Naive thymus-derived CD8-positive, alpha-beta T cell (primary cell): ENCODE results near the gene KCNMB3. TPM values are rescaled to one million over a fixed set of nuclear protein-coding genes. Genes with fewer than 3 reads are reported as not detected.
A peak's percentile ranks its signal among the peaks of the same experiment; 100 is the strongest.
"Not testable (repeated sequence)": the region's sequence is repeated elsewhere in the genome, so short reads cannot be mapped to it uniquely, and the experiment has no call there.

ENCODE experiments used
- ATAC-seq, 2 donors: fragments of 150-1000 bp; cut with Tn5 transposase in 1 of 2; sonication (Bioruptor Pico), chemical (Tn5 transposase) in 1 of 2; 1 replicate in 1 of 2; 2 replicates in 1 of 2; pipeline ENCODE4 v1.10.0; 2021; ENCODE audit warnings: mild to moderate bottlenecking in 2 of 2, moderate library complexity in 2 of 2
- POLR2A ChIA-PET: fragments of 350-600 bp; sonication (Branson Sonifier 250); formaldehyde crosslinking; loops from one replicate; lab custom pipeline; 2021; ENCODE audit warnings: antibody characterized with exemption; lab: Charles Lee
- DNase-seq, 10 donors: peaks; one replicate each; pipeline versions ENCODE4 v3.0.0 to v3.0.0-alpha.2; 2020 to 2022
- H3K27ac Mint-ChIP-seq, 10 donors: one replicate each; pipeline ENCODE4 v1.8.0; 2020 to 2022; ENCODE audit warnings: mild to moderate bottlenecking in 10 of 10, mixed read lengths in 10 of 10, moderate library complexity in 4 of 10, inconsistent platforms in 1 of 10
- H3K27me3 Mint-ChIP-seq, 5 donors: one replicate each; pipeline ENCODE4 v1.8.0; 2021 to 2022; ENCODE audit warnings: mixed read lengths in 5 of 5
- H3K36me3 Mint-ChIP-seq, 3 donors: one replicate each; pipeline ENCODE4 v1.8.0; 2020 to 2022; ENCODE audit warnings: mixed read lengths in 3 of 3, mild to moderate bottlenecking in 2 of 3, inconsistent platforms in 1 of 3
- H3K4me1 Mint-ChIP-seq, 4 donors: one replicate each; pipeline ENCODE4 v1.8.0; 2021 to 2022; ENCODE audit warnings: mixed read lengths in 4 of 4
- H3K4me3 Mint-ChIP-seq, 10 donors: one replicate each; pipeline ENCODE4 v1.8.0; 2020 to 2022; ENCODE audit warnings: mild to moderate bottlenecking in 10 of 10, mixed read lengths in 10 of 10, moderate library complexity in 6 of 10, inconsistent platforms in 1 of 10
- H3K9me3 Mint-ChIP-seq, 9 donors: one replicate each; pipeline ENCODE4 v1.8.0; 2020 to 2022; ENCODE audit warnings: mixed read lengths in 9 of 9, mild to moderate bottlenecking in 3 of 9, inconsistent platforms in 1 of 9, moderate library complexity in 1 of 9
- polyA plus RNA-seq, 3 donors: library from polyadenylated mRNA; unstranded; fragments of 300-500 nt; fragmentation: Illumina TruSeq; gene quantifications; one replicate each; pipeline ENCODE4 v1.2.3, GENCODE V29; 2021
- total RNA-seq, 8 experiments: library from RNA in 2 of 8; stranded (reverse) in 2 of 8; gene quantifications; one replicate each; pipeline ENCODE4 v1.2.3 and lab custom pipeline; 2021 to 2026

KCNMB3 gene
- total and polyA plus RNA-seq, 5 experiments from 2014 or later: 0.19 to 2.4 (median 0.55) TPM

DNA sequence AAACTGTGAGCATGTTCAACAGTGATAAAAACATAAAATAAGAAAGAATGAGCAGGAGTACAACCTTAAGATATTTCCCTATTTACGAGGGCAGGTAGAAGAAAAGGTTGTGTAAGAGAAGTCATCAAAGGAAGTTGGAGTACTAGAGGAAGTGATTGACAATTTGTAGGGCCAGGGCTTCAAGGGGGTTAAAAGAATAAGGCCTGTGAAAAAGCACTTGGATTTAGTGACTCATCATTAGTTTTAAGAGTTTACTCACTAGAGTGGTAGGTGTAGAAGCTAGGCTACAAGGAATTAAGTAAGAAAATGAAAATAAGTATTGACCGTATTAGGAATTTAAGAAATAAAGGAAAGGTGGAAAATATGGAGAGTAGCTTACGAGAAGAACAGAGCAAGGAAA lies 23.6 kb downstream of the KCNMB3 start:
- Mint-ChIP-seq H3K9me3 (no peaks in the 10 kb centered on the region), H3K27me3 (no peaks in the 10 kb centered on the region), H3K27ac (peak overlapping the region in 6 of 10 donors; percentile 1 to 56 (median 6)), H3K4me3 (no peak overlapping the region), H3K4me1 (no peaks in the 10 kb centered on the region), H3K36me3 (peaks cover 0 to 75% (median 19%) of the 10 kb centered on the region in 3 donors)
- POLR2A ChIA-PET: interaction anchor here (0.6 kb wide), 1 partner anchor 89 kb away, joined by 4 read pairs; no protein-coding TSS in a partner anchor
- ATAC-seq: no peak
- DNase-seq: no peak

DNA sequence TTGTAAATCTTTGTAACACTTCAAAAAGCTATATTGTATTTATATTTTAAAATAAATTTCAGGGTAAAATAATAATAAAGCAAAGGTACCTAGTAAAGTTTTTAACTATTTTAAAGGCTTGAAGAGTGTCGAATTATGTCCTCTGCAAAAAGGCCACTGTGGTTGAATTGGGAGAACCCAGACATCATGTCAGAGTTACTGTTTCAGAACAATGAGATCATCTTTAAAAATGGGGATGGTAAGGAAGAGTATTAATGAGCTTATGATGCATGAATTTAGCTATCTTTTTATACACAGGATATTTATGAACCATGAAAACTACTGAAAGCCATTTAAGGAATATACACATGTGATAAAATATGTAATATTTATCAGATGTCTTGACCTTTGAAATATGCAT lies 26.3 kb downstream of the KCNMB3 start:
- peaks cover 4 to 71% (median 10%) of the 10 kb centered on the region in 3 donors for H3K36me3 Mint-ChIP-seq
- no peak overlapping the region for H3K27ac Mint-ChIP-seq
- ATAC-seq: no peak
- H3K4me3 Mint-ChIP-seq: no peak overlapping the region
- no peaks in the 10 kb centered on the region for H3K4me1 Mint-ChIP-seq
- H3K27me3 Mint-ChIP-seq: no peaks in the 10 kb centered on the region
- no peaks in the 10 kb centered on the region for H3K9me3 Mint-ChIP-seq
- no peak for DNase-seq
- POLR2A ChIA-PET: no interaction called here

DNA sequence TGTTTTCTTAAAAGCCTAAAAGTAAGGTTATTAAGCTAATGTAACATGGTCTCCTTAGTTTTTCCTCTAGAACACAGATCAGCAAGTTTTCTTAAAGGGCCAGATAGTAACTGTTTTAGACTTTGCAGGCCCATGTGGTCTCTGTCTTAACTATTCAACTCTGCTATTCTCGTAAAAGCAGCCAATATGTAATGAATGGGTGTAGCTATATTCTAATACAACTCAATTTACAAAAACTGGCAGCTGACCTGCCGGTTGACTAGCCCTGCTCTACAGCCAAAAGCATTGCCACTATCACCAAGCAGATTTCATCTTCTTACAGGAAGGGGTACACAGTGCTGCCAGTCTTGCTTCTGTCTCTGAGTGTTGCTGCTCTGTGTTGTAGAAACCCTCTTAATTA lies 27.4 kb downstream of the KCNMB3 start:
- Mint-ChIP-seq H3K27me3 (no peaks in the 10 kb centered on the region), H3K4me1 (no peaks in the 10 kb centered on the region), H3K4me3 (no peak overlapping the region), H3K36me3 (peaks cover 4 to 71% (median 10%) of the 10 kb centered on the region in 3 donors), H3K27ac (peak overlapping the region in 4 of 10 donors; percentile 1 to 59 (median 20)), H3K9me3 (no peaks in the 10 kb centered on the region)
- no peak for DNase-seq
- ATAC-seq: no peak
- POLR2A ChIA-PET: no interaction called here

DNA sequence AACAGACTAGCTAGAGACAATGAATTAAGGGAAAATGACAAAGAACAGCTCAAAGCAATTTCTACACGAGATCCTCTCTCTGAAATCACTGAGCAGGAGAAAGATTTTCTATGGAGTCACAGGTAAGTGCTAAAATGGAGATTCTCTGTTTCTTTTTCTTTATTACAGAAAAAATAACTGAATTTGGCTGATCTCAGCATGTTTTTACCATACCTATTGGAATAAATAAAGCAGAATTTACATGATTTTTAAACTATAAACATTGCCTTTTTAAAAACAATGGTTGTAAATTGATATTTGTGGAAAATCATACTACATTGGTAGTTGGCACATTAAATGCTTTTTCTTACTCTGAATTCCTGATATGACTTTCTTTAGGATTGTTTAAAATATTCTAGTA lies 32.7 kb downstream of the KCNMB3 start:
- H3K27ac Mint-ChIP-seq, ATAC-seq, H3K27me3 Mint-ChIP-seq, H3K4me3 Mint-ChIP-seq, POLR2A ChIA-PET, H3K4me1 Mint-ChIP-seq, DNase-seq, H3K9me3 Mint-ChIP-seq: not testable (repeated sequence)
- peaks cover 4 to 52% (median 6%) of the 10 kb centered on the region in 3 donors for H3K36me3 Mint-ChIP-seq

DNA sequence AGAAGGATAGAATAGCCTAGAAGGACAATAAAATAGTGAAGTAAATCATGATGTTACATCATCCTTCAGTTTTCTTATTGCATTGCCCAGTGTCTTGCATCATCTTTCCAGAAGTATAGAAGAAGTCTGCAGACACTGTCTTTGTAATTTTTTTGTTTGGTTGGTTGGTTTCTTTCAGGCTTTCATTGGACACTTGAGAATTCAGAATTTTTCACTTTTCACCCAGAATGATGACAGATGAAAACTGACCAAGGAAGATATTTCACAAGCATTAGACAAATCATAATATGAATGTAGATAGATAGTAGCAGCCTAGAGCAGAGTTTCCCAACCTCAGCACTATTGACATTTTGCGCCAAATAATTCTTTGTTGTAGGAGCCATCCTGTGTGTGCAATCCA lies 35.4 kb downstream of the KCNMB3 start:
- H3K36me3 Mint-ChIP-seq: peaks cover 0 to 40% (median 2%) of the 10 kb centered on the region in 3 donors
- DNase-seq, H3K4me3 Mint-ChIP-seq, ATAC-seq, H3K27ac Mint-ChIP-seq, H3K9me3 Mint-ChIP-seq, H3K4me1 Mint-ChIP-seq, H3K27me3 Mint-ChIP-seq, POLR2A ChIA-PET: not testable (repeated sequence)

DNA sequence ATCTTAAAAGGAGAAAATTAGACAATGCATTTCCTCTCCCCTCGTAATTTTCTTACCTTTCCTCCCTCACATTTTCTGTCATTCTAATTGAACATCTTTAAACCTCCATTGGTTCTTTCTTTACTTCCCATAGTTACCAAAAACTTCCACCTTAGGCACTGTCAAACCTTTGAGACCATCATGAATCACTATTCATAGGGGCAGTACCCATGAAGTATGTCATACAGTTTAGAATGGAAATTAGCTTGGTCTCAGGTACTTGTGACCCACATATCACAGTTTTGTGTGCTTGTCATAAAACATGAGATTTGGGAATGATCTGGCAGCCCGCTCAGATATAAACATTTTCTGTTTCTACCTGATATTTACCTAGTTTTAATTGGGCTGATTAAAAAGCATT lies 50.1 kb downstream of the KCNMB3 start:
- POLR2A ChIA-PET: no interaction called here
- Mint-ChIP-seq H3K4me3 (no peak overlapping the region), H3K27me3 (no peaks in the 10 kb centered on the region), H3K27ac (peak overlapping the region in 5 of 10 donors; percentile 2 to 51 (median 14)), H3K9me3 (no peaks in the 10 kb centered on the region), H3K4me1 (peaks cover 14 to 26% (median 21%) of the 10 kb centered on the region in 4 donors), H3K36me3 (peaks cover 5 to 53% (median 16%) of the 10 kb centered on the region in 3 donors)
- ATAC-seq: no peak
- DNase-seq: no peak

DNA sequence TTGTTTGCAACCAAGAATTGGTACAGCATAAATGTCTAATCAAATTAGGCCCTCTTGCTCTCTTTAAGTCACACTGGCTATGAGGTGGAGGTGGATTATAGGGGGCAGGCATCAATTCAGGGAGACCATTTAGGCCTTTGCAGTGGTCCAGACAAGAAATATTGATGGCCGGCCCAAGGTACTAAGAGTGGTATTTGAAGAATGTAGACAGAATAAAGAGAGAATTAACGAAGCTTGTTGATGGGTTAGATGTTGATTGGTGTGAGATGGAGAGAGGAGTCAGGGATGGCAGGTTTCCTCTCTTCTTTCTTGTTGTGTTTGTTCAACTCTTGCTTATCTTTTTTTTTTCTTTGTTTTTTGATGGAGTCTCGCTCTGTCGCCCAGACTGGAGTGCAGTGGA lies 54.2 kb downstream of the KCNMB3 start:
- no peaks in the 10 kb centered on the region for H3K9me3 Mint-ChIP-seq
- H3K36me3 Mint-ChIP-seq: peaks cover 5 to 25% (median 7%) of the 10 kb centered on the region in 3 donors
- POLR2A ChIA-PET: interaction anchor here (1.2 kb wide), 1 partner anchor 49 kb away, joined by 3 read pairs; the partner anchor contains the start of gene PIK3CA
- ATAC-seq: no peak
- peak overlapping the region in 1 of 10 donors; percentile 6 for H3K4me3 Mint-ChIP-seq
- no peaks in the 10 kb centered on the region for H3K27me3 Mint-ChIP-seq
- H3K4me1 Mint-ChIP-seq: peaks cover 29 to 59% (median 49%) of the 10 kb centered on the region in 4 donors
- H3K27ac Mint-ChIP-seq: peak overlapping the region in 8 of 10 donors; percentile 7 to 74 (median 52)
- no peak for DNase-seq

DNA sequence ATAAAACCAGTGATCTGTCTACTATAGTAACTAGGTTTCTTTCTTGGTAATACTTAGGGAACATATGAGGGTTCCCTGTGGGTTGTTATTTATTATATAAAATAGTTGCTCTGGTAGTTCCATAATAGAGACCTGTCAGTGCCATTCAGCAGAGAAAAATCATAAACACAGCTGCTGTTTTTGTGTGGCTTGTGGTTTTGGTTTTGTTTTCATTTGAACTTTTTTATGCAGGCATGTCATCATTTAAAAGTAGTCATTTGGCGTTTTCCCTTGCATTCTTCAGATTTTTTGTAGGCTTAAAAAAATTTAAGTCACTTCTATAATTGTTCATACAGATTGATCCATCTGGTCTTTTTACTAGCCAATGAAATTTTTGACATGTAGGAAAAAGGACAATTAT lies 54.8 kb downstream of the KCNMB3 start:
- H3K36me3 Mint-ChIP-seq: peaks cover 5 to 20% (median 7%) of the 10 kb centered on the region in 3 donors
- H3K27me3 Mint-ChIP-seq: no peaks in the 10 kb centered on the region
- peak overlapping the region in 5 of 10 donors; percentile 12 to 58 (median 34) for H3K27ac Mint-ChIP-seq
- H3K9me3 Mint-ChIP-seq: no peaks in the 10 kb centered on the region
- peaks cover 29 to 61% (median 52%) of the 10 kb centered on the region in 4 donors for H3K4me1 Mint-ChIP-seq
- peak overlapping the region in 4 of 10 donors; percentile 6 to 70 (median 24) for H3K4me3 Mint-ChIP-seq
- peak in 5 of 10 donors; percentile 19 to 72 (median 52) for DNase-seq
- peak; percentile 84 to 85 for ATAC-seq
- POLR2A ChIA-PET: interaction anchor here (1.2 kb wide), 1 partner anchor 48 kb away, joined by 3 read pairs; the partner anchor contains the start of gene PIK3CA

DNA sequence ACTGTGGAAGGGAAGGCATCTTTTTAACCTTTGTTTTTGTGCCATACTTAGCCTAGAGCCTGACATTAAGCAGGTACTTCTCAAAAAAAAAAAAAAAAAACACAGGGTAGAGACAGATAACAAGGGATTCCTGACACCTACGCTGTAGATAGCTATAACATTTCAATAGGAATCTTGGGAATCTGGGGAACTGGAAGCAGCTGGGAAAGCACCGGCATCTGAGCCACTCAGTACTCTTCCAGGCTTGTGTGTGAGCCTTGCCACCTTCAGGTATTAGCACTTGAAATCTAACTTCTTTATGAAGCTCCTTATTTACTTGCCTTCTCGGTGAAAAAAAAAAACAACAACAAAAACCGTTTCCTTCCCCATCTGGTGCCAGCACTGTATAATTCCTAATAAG lies 56.0 kb downstream of the KCNMB3 start:
- ATAC-seq (no peak), DNase-seq (no peak)
- Mint-ChIP-seq H3K9me3 (no peaks in the 10 kb centered on the region), H3K27ac (peak overlapping the region in 7 of 10 donors; percentile 3 to 64 (median 54)), H3K4me1 (peaks cover 30 to 72% (median 63%) of the 10 kb centered on the region in 4 donors), H3K36me3 (peaks cover 0 to 12% (median 3%) of the 10 kb centered on the region in 3 donors), H3K27me3 (no peaks in the 10 kb centered on the region), H3K4me3 (no peak overlapping the region)
- POLR2A ChIA-PET: interaction anchor here (1.2 kb wide), 1 partner anchor 47 kb away, joined by 4 read pairs; the partner anchor contains the start of gene PIK3CA

Other genes starting within 250 kb of the KCNMB3 start
- 10 to 100 TPM; 17.7 to 22.8 TPM for gene ZMAT3, start 179.3 kb downstream of the KCNMB3 start, total RNA-seq
- gene ZMAT3, start 179.3 kb downstream of the KCNMB3 start, polyA plus RNA-seq: 10 to 100 TPM; 15.1 to 16.3 (median 15.7) TPM
- gene PIK3CA, start 102.8 kb downstream of the KCNMB3 start, total RNA-seq: 10 to 100 TPM; 44.6 to 50.7 TPM
- gene PIK3CA, start 102.8 kb downstream of the KCNMB3 start, polyA plus RNA-seq: 10 to 100 TPM; 11.4 to 20.3 (median 13.1) TPM
- gene ZNF639, start 71.9 kb upstream of the KCNMB3 start, total RNA-seq: 10 to 100 TPM; 64.7 to 65.2 TPM
- 10 to 100 TPM; 56.5 to 63.0 (median 60.1) TPM for gene ZNF639, start 71.9 kb upstream of the KCNMB3 start, polyA plus RNA-seq
- gene MFN1, start 96.6 kb upstream of the KCNMB3 start, total RNA-seq: 10 to 100 TPM; 49.0 to 57.3 TPM
- 1 to 10 TPM; 4.9 to 9.5 (median 8.8) TPM for gene MFN1, start 96.6 kb upstream of the KCNMB3 start, polyA plus RNA-seq
- 1 to 10 TPM; 1.0 to 1.3 TPM for gene GNB4, start 200.4 kb upstream of the KCNMB3 start, total RNA-seq
- under 1 TPM in 2 of 3 donors, not detected in 1; 0.05 to 0.27 TPM for gene GNB4, start 200.4 kb upstream of the KCNMB3 start, polyA plus RNA-seq